ENCODE results near the gene PDE11A. TPM values are rescaled to one million over a fixed set of nuclear protein-coding genes. Genes with fewer than 3 reads are reported as not detected.

Gene PDE11A
- total and polyA plus RNA-seq, 9 donors = 0.15 to 2.0 (median 0.42) TPM; not detected in 1

- Histone ChIP-seq H3K36me3 (no peaks in the 10 kb centered on the region), H3K27ac (no peak overlapping the region), H3K4me1 (ENCODE audit: insufficient read depth) (peaks cover 12% of the 10 kb centered on the region), H3K4me3 (no peak overlapping the region), H3K9me3 (no peaks in the 10 kb centered on the region), H3K27me3 (no peaks in the 10 kb centered on the region)
- no peak for TF ChIP-seq EP300 (IDR thresholded peaks at IDR 0.05)
- TF ChIP-seq CTCF (IDR thresholded peaks at IDR 0.05) = no peak
- no peak for TF ChIP-seq POLR2A (IDR thresholded peaks at IDR 0.05)
- DNase-seq = no peak
- 71 to 77% (median 76%) methylated on average over 3 of the region's 3 CpGs for WGBS, 3 donors
- intact Hi-C loops (cut with DNase I) = no loop called here
These were observed 341.2 kb downstream of the PDE11A start for GRCh38 chr2:177731384-177731783.

GRCh38 chr2:177730792-177731191 is 341.8 kb downstream of the PDE11A start:
- Histone ChIP-seq H3K27me3 (no peaks in the 10 kb centered on the region), H3K9me3 (no peaks in the 10 kb centered on the region), H3K4me3 (no peak overlapping the region), H3K36me3 (no peaks in the 10 kb centered on the region), H3K4me1 (ENCODE audit: insufficient read depth) (peaks cover 15% of the 10 kb centered on the region), H3K27ac (no peak overlapping the region)
- no peak for DNase-seq
- WGBS, 3 donors = 83 to 91% (median 88%) methylated on average over 2 of the region's 2 CpGs
- TF ChIP-seq POLR2A (IDR thresholded peaks at IDR 0.05) (no peak), CTCF (IDR thresholded peaks at IDR 0.05) (no peak), EP300 (IDR thresholded peaks at IDR 0.05) (no peak)
- intact Hi-C loops (cut with DNase I) = no loop called here

- no peak for DNase-seq
- H3K36me3 ChIP-seq = no peaks in the 10 kb centered on the region
- peaks cover 15% of the 10 kb centered on the region for H3K4me1 ChIP-seq (ENCODE audit: insufficient read depth)
- 87 to 95% (median 90%) methylated on average over 3 of the region's 3 CpGs for WGBS, 3 donors
- H3K9me3 ChIP-seq = no peaks in the 10 kb centered on the region
- no peak overlapping the region for H3K4me3 ChIP-seq
- no peak for TF ChIP-seq CTCF (IDR thresholded peaks at IDR 0.05)
- no peak for TF ChIP-seq POLR2A (IDR thresholded peaks at IDR 0.05)
- TF ChIP-seq EP300 (IDR thresholded peaks at IDR 0.05) = no peak
- intact Hi-C loops (cut with DNase I) = no loop called here
- no peaks in the 10 kb centered on the region for H3K27me3 ChIP-seq
- H3K27ac ChIP-seq = no peak overlapping the region
These were observed 342.2 kb downstream of the PDE11A start for GRCh38 chr2:177730363-177730762.

GRCh38 chr2:177728920-177729319 is 343.7 kb downstream of the PDE11A start:
- TF ChIP-seq CTCF (IDR thresholded peaks at IDR 0.05) = no peak
- no peak for TF ChIP-seq EP300 (IDR thresholded peaks at IDR 0.05)
- no peak for TF ChIP-seq POLR2A (IDR thresholded peaks at IDR 0.05)
- H3K9me3 ChIP-seq = no peaks in the 10 kb centered on the region
- WGBS, 3 donors = 68 to 94% (median 93%) methylated on average over 2 of the region's 2 CpGs
- H3K27ac ChIP-seq = no peak overlapping the region
- H3K27me3 ChIP-seq = no peaks in the 10 kb centered on the region
- H3K36me3 ChIP-seq = no peaks in the 10 kb centered on the region
- peaks cover 15% of the 10 kb centered on the region for H3K4me1 ChIP-seq (ENCODE audit: insufficient read depth)
- intact Hi-C loops (cut with DNase I) = no loop called here
- DNase-seq = no peak
- no peak overlapping the region for H3K4me3 ChIP-seq

GRCh38 chr2:177728399-177728765 is 344.2 kb downstream of the PDE11A start:
- DNase-seq = no peak
- no peaks in the 10 kb centered on the region for H3K36me3 ChIP-seq
- H3K4me1 ChIP-seq (ENCODE audit: insufficient read depth) = peaks cover 15% of the 10 kb centered on the region
- no peaks in the 10 kb centered on the region for H3K27me3 ChIP-seq
- intact Hi-C loops (cut with DNase I) = no loop called here
- H3K4me3 ChIP-seq = no peak overlapping the region
- TF ChIP-seq CTCF (IDR thresholded peaks at IDR 0.05) (no peak), EP300 (IDR thresholded peaks at IDR 0.05) (no peak), POLR2A (IDR thresholded peaks at IDR 0.05) (no peak)
- peak overlapping the region in 1 of 2 donors; percentile 58 for H3K27ac ChIP-seq
- H3K9me3 ChIP-seq = no peaks in the 10 kb centered on the region
- 64 to 74% (median 73%) methylated on average over 4 of the region's 4 CpGs for WGBS, 3 donors
